ENCODE data around the gene TNRC6C. TPM values are rescaled to one million over a fixed set of nuclear protein-coding genes. Genes with fewer than 3 reads are reported as not detected.

The TNRC6C gene
- total RNA-seq, 1 donor: 6.2 TPM

DNA sequence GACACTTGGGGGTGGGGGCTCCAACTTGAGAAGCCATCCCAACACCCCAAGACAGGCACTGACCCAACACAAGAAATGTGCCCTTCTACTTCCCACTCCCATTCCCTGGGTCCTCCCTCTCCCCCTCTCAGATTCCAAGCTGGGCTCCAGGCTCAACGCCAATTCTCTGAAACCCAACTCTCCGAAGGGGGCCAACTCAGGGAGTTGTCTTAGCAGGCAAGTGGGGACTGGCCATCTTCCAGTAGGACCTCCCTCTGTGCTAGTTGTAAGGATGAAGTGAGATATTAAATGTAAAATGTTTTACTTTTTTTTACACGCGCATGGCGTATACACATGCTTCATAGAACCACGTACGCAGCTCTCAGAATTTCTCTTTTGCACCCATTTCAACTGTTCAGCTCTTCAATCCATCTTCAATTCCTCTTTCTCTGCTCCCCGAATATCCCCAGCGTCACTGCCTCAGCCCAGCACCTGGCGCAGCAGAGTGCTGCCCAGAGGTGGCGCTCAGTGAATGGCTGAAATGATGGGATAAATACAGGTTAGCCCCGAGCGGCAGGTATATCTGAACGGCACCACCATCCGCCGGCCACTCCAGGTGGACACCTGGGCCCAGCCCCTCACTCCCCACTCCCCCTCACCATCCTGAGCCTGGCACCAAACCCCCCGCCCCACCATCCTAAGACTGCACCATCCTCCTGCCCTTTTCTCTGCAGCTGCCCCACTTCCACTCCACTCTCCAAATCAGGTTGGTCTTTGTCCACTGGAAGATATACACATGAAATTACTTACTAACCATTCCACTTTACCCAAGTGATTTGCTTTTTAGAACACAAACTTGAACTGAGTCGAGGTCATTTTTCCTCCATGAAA is 43.9 kb upstream of the TNRC6C start:
- H3K79me2 ChIP-seq (ENCODE audit: insufficient read depth, low read length): no peaks in the 10 kb centered on the region
- H3K36me3 ChIP-seq (ENCODE audit: insufficient read depth, low read length): no peaks in the 10 kb centered on the region
- H3K4me2 ChIP-seq (ENCODE audit: insufficient read depth, low read length): no peak overlapping the region
- no peak for DNase-seq (ENCODE audit: insufficient read length, low spot score, missing footprints)
- H3K9me3 ChIP-seq (ENCODE audit: low read depth, low read length): no peaks in the 10 kb centered on the region
- TF ChIP-seq, protein P1, sequence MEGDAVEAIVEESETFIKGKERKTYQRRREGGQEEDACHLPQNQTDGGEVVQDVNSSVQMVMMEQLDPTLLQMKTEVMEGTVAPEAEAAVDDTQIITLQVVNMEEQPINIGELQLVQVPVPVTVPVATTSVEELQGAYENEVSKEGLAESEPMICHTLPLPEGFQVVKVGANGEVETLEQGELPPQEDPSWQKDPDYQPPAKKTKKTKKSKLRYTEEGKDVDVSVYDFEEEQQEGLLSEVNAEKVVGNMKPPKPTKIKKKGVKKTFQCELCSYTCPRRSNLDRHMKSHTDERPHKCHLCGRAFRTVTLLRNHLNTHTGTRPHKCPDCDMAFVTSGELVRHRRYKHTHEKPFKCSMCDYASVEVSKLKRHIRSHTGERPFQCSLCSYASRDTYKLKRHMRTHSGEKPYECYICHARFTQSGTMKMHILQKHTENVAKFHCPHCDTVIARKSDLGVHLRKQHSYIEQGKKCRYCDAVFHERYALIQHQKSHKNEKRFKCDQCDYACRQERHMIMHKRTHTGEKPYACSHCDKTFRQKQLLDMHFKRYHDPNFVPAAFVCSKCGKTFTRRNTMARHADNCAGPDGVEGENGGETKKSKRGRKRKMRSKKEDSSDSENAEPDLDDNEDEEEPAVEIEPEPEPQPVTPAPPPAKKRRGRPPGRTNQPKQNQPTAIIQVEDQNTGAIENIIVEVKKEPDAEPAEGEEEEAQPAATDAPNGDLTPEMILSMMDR (IDR thresholded peaks at IDR 0.05; ENCODE audit: extremely low read depth, low read depth, low read length): no peak
- peaks cover 31% of the 10 kb centered on the region for H3K27me3 ChIP-seq (ENCODE audit: insufficient read depth, low read length)
- H3K4me3 ChIP-seq (ENCODE audit: insufficient read depth, low read length): no peak overlapping the region
- no peaks in the 10 kb centered on the region for H3K4me1 ChIP-seq (ENCODE audit: insufficient read depth, low read length)
- no peaks in the 10 kb centered on the region for H4K20me1 ChIP-seq (ENCODE audit: insufficient read depth, low read length)
- no peak overlapping the region for H2AFZ ChIP-seq (ENCODE audit: low read length)
- no peak overlapping the region for H3K27ac ChIP-seq (ENCODE audit: low read depth, low read length)

DNA sequence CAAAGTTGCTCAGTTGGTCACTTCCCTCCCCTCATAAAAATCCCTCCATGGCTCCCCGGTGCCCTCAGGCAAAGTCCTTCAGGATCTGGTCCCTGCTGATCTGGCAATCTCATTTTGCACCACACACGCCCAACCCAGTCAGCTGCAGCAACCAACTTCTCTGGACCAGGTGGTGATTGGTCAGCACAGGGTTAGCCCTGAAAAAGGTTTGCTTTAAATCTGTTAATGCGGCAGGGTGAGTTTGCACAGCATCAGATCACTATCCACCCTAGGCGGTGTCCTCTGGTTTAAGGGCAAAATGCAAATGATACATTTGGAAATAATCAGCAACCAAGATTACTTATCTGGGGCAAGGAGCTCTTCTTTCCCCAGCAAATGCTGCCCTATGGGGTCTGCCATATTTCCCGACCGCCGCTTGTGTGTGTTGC is 42.9 kb upstream of the TNRC6C start:
- Histone ChIP-seq H3K4me2 (ENCODE audit: insufficient read depth, low read length) (no peak overlapping the region), H3K9me3 (ENCODE audit: low read depth, low read length) (no peaks in the 10 kb centered on the region), H3K27ac (ENCODE audit: low read depth, low read length) (no peak overlapping the region), H3K4me3 (ENCODE audit: insufficient read depth, low read length) (no peak overlapping the region), H3K79me2 (ENCODE audit: insufficient read depth, low read length) (no peaks in the 10 kb centered on the region), H4K20me1 (ENCODE audit: insufficient read depth, low read length) (no peaks in the 10 kb centered on the region), H3K4me1 (ENCODE audit: insufficient read depth, low read length) (no peaks in the 10 kb centered on the region), H3K36me3 (ENCODE audit: insufficient read depth, low read length) (no peaks in the 10 kb centered on the region), H3K27me3 (ENCODE audit: insufficient read depth, low read length) (peaks cover 26% of the 10 kb centered on the region), H2AFZ (ENCODE audit: low read length) (no peak overlapping the region)
- DNase-seq (ENCODE audit: insufficient read length, low spot score, missing footprints): no peak
- TF ChIP-seq, protein P1 (IDR thresholded peaks at IDR 0.05; ENCODE audit: extremely low read depth, low read depth, low read length): no peak

DNA sequence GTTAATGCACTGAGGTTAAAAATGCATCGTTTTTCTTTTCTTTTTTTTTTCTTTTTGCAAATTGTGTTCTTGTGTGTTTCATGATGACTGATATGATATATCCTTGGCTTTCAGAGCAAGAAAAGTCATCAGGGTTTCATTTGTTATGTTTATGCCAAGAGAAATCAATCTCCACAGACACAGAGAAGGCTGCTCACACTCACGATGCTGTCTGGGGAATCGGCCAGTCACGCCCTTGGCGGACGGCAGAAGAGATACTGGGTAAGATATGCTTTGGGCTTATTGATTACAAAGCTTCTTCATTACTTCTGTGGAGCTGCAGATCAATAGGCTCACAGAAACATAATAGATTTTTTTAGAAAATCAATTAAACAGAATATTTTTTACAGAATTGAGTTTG is 42.2 kb upstream of the TNRC6C start:
- TF ChIP-seq, protein P1 (IDR thresholded peaks at IDR 0.05; ENCODE audit: extremely low read depth, low read depth, low read length): no peak
- H3K4me1 ChIP-seq (ENCODE audit: insufficient read depth, low read length): no peaks in the 10 kb centered on the region
- H3K79me2 ChIP-seq (ENCODE audit: insufficient read depth, low read length): no peaks in the 10 kb centered on the region
- no peak for DNase-seq (ENCODE audit: insufficient read length, low spot score, missing footprints)
- no peaks in the 10 kb centered on the region for H4K20me1 ChIP-seq (ENCODE audit: insufficient read depth, low read length)
- H3K27ac ChIP-seq (ENCODE audit: low read depth, low read length): no peak overlapping the region
- no peaks in the 10 kb centered on the region for H3K36me3 ChIP-seq (ENCODE audit: insufficient read depth, low read length)
- H3K27me3 ChIP-seq (ENCODE audit: insufficient read depth, low read length): peaks cover 26% of the 10 kb centered on the region
- H3K9me3 ChIP-seq (ENCODE audit: low read depth, low read length): no peaks in the 10 kb centered on the region
- no peak overlapping the region for H3K4me3 ChIP-seq (ENCODE audit: insufficient read depth, low read length)
- H3K4me2 ChIP-seq (ENCODE audit: insufficient read depth, low read length): no peak overlapping the region
- H2AFZ ChIP-seq (ENCODE audit: low read length): no peak overlapping the region

GRCh38 chr17:77916703-77917481 is 41.6 kb upstream of the TNRC6C start:
- H3K36me3 ChIP-seq (ENCODE audit: insufficient read depth, low read length): no peaks in the 10 kb centered on the region
- TF ChIP-seq, protein P1 (IDR thresholded peaks at IDR 0.05; ENCODE audit: extremely low read depth, low read depth, low read length): no peak
- no peak overlapping the region for H3K27ac ChIP-seq (ENCODE audit: low read depth, low read length)
- no peak overlapping the region for H3K4me2 ChIP-seq (ENCODE audit: insufficient read depth, low read length)
- DNase-seq (ENCODE audit: insufficient read length, low spot score, missing footprints): no peak
- no peaks in the 10 kb centered on the region for H3K79me2 ChIP-seq (ENCODE audit: insufficient read depth, low read length)
- H3K27me3 ChIP-seq (ENCODE audit: insufficient read depth, low read length): peaks cover 30% of the 10 kb centered on the region
- H2AFZ ChIP-seq (ENCODE audit: low read length): no peak overlapping the region
- H3K4me1 ChIP-seq (ENCODE audit: insufficient read depth, low read length): no peaks in the 10 kb centered on the region
- H3K9me3 ChIP-seq (ENCODE audit: low read depth, low read length): no peaks in the 10 kb centered on the region
- H3K4me3 ChIP-seq (ENCODE audit: insufficient read depth, low read length): no peak overlapping the region
- H4K20me1 ChIP-seq (ENCODE audit: insufficient read depth, low read length): no peaks in the 10 kb centered on the region

All from osteoblast (primary cell).